ENCODE measurements around the gene PSEN2.
"Not testable (repeated sequence)": the region's sequence is repeated elsewhere in the genome, so short reads cannot be mapped to it uniquely, and the experiment has no call there.

PSEN2 gene

GRCh38 chr1:226837966-226838365, 32.5 kb upstream of the PSEN2 start:
- not testable (repeated sequence) for H3K4me3 ChIP-seq (ENCODE audit: low read length); H3K4me2 ChIP-seq (ENCODE audit: low read length); H3K27ac ChIP-seq (ENCODE audit: low read length); H3K27me3 ChIP-seq (ENCODE audit: low read depth, low read length); H3K9ac ChIP-seq (ENCODE audit: low read length); H3K79me2 ChIP-seq (ENCODE audit: low read length); H2AFZ ChIP-seq (ENCODE audit: low read depth, low read length); H3K36me3 ChIP-seq (replicated peaks; ENCODE audit: low read depth, low read length); H4K20me1 ChIP-seq (ENCODE audit: insufficient read depth, low read length); H3K9me3 ChIP-seq (ENCODE audit: insufficient read depth, low read length); H3K4me1 ChIP-seq (ENCODE audit: low read length)

- Histone ChIP-seq H3K79me2 (ENCODE audit: low read length) (no peaks in the 10 kb centered on the region), H3K4me3 (ENCODE audit: low read length) (no peak overlapping the region), H3K9ac (ENCODE audit: low read length) (no peak overlapping the region), H3K36me3 (replicated peaks; ENCODE audit: low read depth, low read length) (no peaks in the 10 kb centered on the region), H3K4me2 (ENCODE audit: low read length) (no peak overlapping the region), H3K27ac (ENCODE audit: low read length) (no peak overlapping the region), H2AFZ (ENCODE audit: low read depth, low read length) (no peak overlapping the region), H3K4me1 (ENCODE audit: low read length) (no peaks in the 10 kb centered on the region), H4K20me1 (ENCODE audit: insufficient read depth, low read length) (no peaks in the 10 kb centered on the region), H3K9me3 (ENCODE audit: insufficient read depth, low read length) (no peaks in the 10 kb centered on the region), H3K27me3 (ENCODE audit: low read depth, low read length) (no peaks in the 10 kb centered on the region)
- TF ChIP-seq EZH2phosphoT487 (IDR thresholded peaks at IDR 0.05; ENCODE audit: low read depth) (no peak), CTCF (IDR thresholded peaks at IDR 0.05; ENCODE audit: low read depth, low read length) (no peak)
Measured at GRCh38 chr1:226838456-226838855, 32.0 kb upstream of the PSEN2 start.

- Histone ChIP-seq H2AFZ (ENCODE audit: low read depth, low read length) (no peak overlapping the region), H3K4me2 (ENCODE audit: low read length) (no peak overlapping the region), H3K9me3 (ENCODE audit: insufficient read depth, low read length) (no peaks in the 10 kb centered on the region), H3K27me3 (ENCODE audit: low read depth, low read length) (no peaks in the 10 kb centered on the region), H3K4me3 (ENCODE audit: low read length) (no peak overlapping the region), H3K27ac (ENCODE audit: low read length) (no peak overlapping the region), H3K79me2 (ENCODE audit: low read length) (no peaks in the 10 kb centered on the region), H3K4me1 (ENCODE audit: low read length) (0 out of 2 replicates have a peak, but pooled peaks cover 5% of the 10 kb centered on the region), H3K9ac (ENCODE audit: low read length) (no peak overlapping the region), H3K36me3 (replicated peaks; ENCODE audit: low read depth, low read length) (no peaks in the 10 kb centered on the region), H4K20me1 (ENCODE audit: insufficient read depth, low read length) (no peaks in the 10 kb centered on the region)
- TF ChIP-seq CTCF (IDR thresholded peaks at IDR 0.05; ENCODE audit: low read depth, low read length) (no peak), EZH2phosphoT487 (IDR thresholded peaks at IDR 0.05; ENCODE audit: low read depth) (no peak)
Measured at GRCh38 chr1:226845624-226846023, 24.8 kb upstream of the PSEN2 start.

GRCh38 chr1:226846786-226847185, 23.6 kb upstream of the PSEN2 start:
- Histone ChIP-seq H3K36me3 (replicated peaks; ENCODE audit: low read depth, low read length) (no peaks in the 10 kb centered on the region), H3K4me1 (ENCODE audit: low read length) (0 out of 2 replicates have a peak, but pooled peaks cover 5% of the 10 kb centered on the region), H2AFZ (ENCODE audit: low read depth, low read length) (no peak overlapping the region), H3K27ac (ENCODE audit: low read length) (no peak overlapping the region), H3K27me3 (ENCODE audit: low read depth, low read length) (no peaks in the 10 kb centered on the region), H3K4me2 (ENCODE audit: low read length) (no peak overlapping the region), H3K4me3 (ENCODE audit: low read length) (no peak overlapping the region), H3K9me3 (ENCODE audit: insufficient read depth, low read length) (no peaks in the 10 kb centered on the region), H4K20me1 (ENCODE audit: insufficient read depth, low read length) (no peaks in the 10 kb centered on the region), H3K79me2 (ENCODE audit: low read length) (no peaks in the 10 kb centered on the region), H3K9ac (ENCODE audit: low read length) (no peak overlapping the region)
- no peak for TF ChIP-seq CTCF (IDR thresholded peaks at IDR 0.05; ENCODE audit: low read depth, low read length)
- no peak for TF ChIP-seq EZH2phosphoT487 (IDR thresholded peaks at IDR 0.05; ENCODE audit: low read depth)

- H3K79me2 ChIP-seq (ENCODE audit: low read length); H3K4me2 ChIP-seq (ENCODE audit: low read length); H3K27ac ChIP-seq (ENCODE audit: low read length); H3K36me3 ChIP-seq (replicated peaks; ENCODE audit: low read depth, low read length); H3K27me3 ChIP-seq (ENCODE audit: low read depth, low read length); H3K9me3 ChIP-seq (ENCODE audit: insufficient read depth, low read length); H4K20me1 ChIP-seq (ENCODE audit: insufficient read depth, low read length); H3K4me3 ChIP-seq (ENCODE audit: low read length); H3K9ac ChIP-seq (ENCODE audit: low read length); H3K4me1 ChIP-seq (ENCODE audit: low read length); H2AFZ ChIP-seq (ENCODE audit: low read depth, low read length): not testable (repeated sequence)
Measured at GRCh38 chr1:226854548-226854947, 15.9 kb upstream of the PSEN2 start.
